ENCODE results near the gene FBXO8.

FBXO8 gene

GRCh38 chr4:174244441-174244840, 39.0 kb downstream of the FBXO8 start:
- DNase-seq (ENCODE audit: low read depth in 3 of 3), result no peak

- DNase-seq (ENCODE audit: low read depth in 3 of 3), result no peak
These were observed 42.3 kb downstream of the FBXO8 start for GRCh38 chr4:174241162-174241561.

GRCh38 chr4:174236359-174236758, 47.1 kb downstream of the FBXO8 start:
- DNase-seq (ENCODE audit: low read depth in 3 of 3), result no peak

GRCh38 chr4:174230680-174231079, 52.8 kb downstream of the FBXO8 start:
- no peak for DNase-seq (ENCODE audit: low read depth in 3 of 3)

- DNase-seq (ENCODE audit: low read depth in 3 of 3), result no peak
These were observed 53.3 kb downstream of the FBXO8 start for GRCh38 chr4:174230148-174230547.

- no peak for DNase-seq (ENCODE audit: low read depth in 3 of 3)
These were observed 54.5 kb downstream of the FBXO8 start for GRCh38 chr4:174228988-174229387.

- DNase-seq (ENCODE audit: low read depth in 3 of 3), result no peak
These were observed 58.0 kb downstream of the FBXO8 start for GRCh38 chr4:174225349-174226049.

GRCh38 chr4:174224550-174224949, 58.9 kb downstream of the FBXO8 start:
- DNase-seq (ENCODE audit: low read depth in 3 of 3), result no peak

- no peak for DNase-seq (ENCODE audit: low read depth in 3 of 3)
These were observed 61.1 kb downstream of the FBXO8 start for GRCh38 chr4:174222266-174222872.

GRCh38 chr4:174218127-174218790, 65.2 kb downstream of the FBXO8 start:
- no peak for DNase-seq (ENCODE audit: low read depth in 3 of 3)

GRCh38 chr4:174217273-174218126, 66.0 kb downstream of the FBXO8 start:
- DNase-seq (ENCODE audit: low read depth in 3 of 3), result no peak

- DNase-seq (ENCODE audit: low read depth in 3 of 3), result no peak
These were observed 66.6 kb downstream of the FBXO8 start for GRCh38 chr4:174216799-174217272.

- DNase-seq (ENCODE audit: low read depth in 3 of 3), result no peak
These were observed 67.3 kb downstream of the FBXO8 start for GRCh38 chr4:174215961-174216680.

- no peak for DNase-seq (ENCODE audit: low read depth in 3 of 3)
These were observed 68.4 kb downstream of the FBXO8 start for GRCh38 chr4:174215057-174215456.

- no peak for DNase-seq (ENCODE audit: low read depth in 3 of 3)
These were observed 69.2 kb downstream of the FBXO8 start for GRCh38 chr4:174214101-174214878.

- DNase-seq (ENCODE audit: low read depth in 3 of 3), result no peak
These were observed 69.8 kb downstream of the FBXO8 start for GRCh38 chr4:174213731-174214100.

- DNase-seq (ENCODE audit: low read depth in 3 of 3), result no peak
These were observed 71.4 kb downstream of the FBXO8 start for GRCh38 chr4:174212061-174212460.

GRCh38 chr4:174211622-174212044, 71.8 kb downstream of the FBXO8 start:
- no peak for DNase-seq (ENCODE audit: low read depth in 3 of 3)

- DNase-seq (ENCODE audit: low read depth in 3 of 3), result no peak
These were observed 72.4 kb downstream of the FBXO8 start for GRCh38 chr4:174210952-174211490.

- no peak for DNase-seq (ENCODE audit: low read depth in 3 of 3)
These were observed 73.1 kb downstream of the FBXO8 start for GRCh38 chr4:174210354-174210753.

Measured in stimulated activated CD4-positive, alpha-beta T cell treated with anti-CD3 and anti-CD28 coated beads, TNF-alpha, amount 100 ng/mL, for 4 hours (primary cell).